Right lung (tissue), 5 donors: Measurements from ENCODE around the gene IFRD2. TPM values are rescaled to one million over a fixed set of nuclear protein-coding genes. Genes with fewer than 3 reads are reported as not detected.
"Not testable (repeated sequence)": the region's sequence is repeated elsewhere in the genome, so short reads cannot be mapped to it uniquely, and the experiment has no call there.

Experiments used
- DNase-seq, 2 donors: peaks; one replicate each; pipeline ENCODE4 v3.0.0-alpha.2; 2013
- polyA plus RNA-seq, 5 donors: library from polyadenylated mRNA; unstranded; fragments of 120-200 nt; gene quantifications; one replicate each; pipeline versions ENCODE4 v1.2.1 to v1.2.3, GENCODE V29; 2013; ENCODE audit warnings: inconsistent platforms in 1 of 5, low replicate concordance in 1 of 5; ENCODE audit not compliant: insufficient read length in 5 of 5, insufficient read depth in 1 of 5

IFRD2 gene
- polyA plus RNA-seq, 5 donors = 26.6 to 46.5 (median 34.0) TPM

DNA sequence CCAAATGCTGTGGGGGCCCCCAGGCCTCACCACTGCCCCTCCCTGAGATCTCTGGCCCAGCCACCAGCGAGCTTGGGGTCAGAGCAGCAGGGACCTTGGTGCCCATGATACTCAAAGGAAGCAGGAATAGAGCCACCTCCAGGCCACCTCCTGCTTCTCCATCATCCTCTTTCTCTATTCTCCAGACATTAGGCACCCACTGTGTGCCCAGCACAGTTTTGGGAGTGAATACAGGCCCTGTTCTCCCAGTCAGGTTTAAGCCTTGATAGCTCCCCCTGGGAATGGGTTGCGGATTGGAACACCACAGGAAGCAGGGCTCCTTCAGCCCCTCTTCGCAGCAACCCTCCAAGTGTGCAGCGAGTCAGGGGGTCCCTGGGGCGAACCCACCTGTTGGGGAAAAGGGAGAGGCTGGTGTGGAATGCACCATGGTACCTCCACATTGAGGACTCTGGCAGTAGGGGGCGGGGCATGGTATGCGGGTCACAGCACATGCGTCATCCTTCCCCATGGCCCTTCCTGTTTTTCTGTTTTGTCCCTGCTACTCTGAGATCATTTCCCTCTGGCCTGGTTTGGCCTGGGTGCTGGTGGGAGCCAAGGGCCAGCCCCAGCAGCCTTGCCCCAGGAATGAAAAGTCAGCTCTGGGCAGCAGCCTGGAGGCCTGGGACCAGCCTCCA, 37.5 kb downstream of the IFRD2 start:
- no peak for DNase-seq

DNA sequence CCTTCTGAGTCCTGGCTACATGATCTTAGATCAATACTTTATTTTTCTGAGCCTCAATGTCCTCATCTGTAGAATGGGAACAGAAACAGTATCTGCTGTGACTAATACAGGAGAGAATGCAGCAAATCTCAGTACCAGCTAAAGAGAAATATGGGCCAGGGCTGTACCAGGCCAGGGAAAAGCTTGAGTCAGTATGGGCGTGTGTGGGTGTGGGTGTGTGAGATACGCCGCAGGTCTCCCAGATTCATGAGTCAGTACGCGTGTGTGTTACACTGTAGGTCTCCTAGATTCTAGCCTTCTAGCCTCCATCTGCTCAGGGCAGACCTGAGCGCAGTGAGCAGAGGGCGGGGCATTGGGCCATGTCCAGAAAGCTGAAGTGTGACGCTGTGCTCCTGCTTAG, 41.0 kb downstream of the IFRD2 start:
- DNase-seq = no peak

DNA sequence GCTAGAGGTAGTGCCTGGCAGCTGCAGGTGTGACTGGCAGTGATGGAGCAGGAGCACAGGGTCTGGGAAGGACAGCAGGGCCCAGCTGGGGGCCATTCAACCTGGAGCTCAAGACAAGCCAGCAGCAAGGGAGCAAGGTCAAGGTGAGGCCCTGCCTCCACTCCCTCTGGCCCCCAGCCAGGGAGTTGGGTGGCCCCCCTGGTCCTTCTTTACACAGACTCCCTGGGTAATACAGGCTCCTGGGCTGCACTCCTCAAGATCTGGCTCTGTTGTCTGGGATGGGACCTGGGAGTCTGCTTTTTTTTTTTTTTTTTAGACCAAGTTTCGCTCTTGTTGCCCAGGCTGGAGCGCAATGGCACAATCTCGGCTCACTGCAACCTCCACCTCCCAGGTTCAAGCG, 41.7 kb downstream of the IFRD2 start:
- no peak for DNase-seq

DNA sequence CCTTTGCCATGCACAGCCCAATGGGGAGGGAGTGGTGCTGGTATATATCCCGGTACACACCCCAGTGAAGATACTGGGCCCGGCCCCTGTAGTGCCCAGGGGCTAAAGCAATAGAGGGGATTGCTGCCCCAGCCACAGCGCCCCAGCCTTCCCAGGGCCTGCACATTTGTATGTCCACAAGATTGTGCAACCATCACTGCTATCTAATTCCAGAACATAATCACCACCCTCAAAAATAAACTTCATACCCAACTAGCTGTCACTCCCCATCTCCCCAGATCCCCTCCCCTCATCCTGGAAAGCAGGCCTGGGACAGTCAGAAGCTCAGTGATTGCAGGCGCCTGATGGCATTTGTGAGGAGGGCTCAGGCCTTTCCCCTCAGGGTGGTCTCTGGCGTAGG, 42.8 kb downstream of the IFRD2 start:
- DNase-seq = no peak

DNA sequence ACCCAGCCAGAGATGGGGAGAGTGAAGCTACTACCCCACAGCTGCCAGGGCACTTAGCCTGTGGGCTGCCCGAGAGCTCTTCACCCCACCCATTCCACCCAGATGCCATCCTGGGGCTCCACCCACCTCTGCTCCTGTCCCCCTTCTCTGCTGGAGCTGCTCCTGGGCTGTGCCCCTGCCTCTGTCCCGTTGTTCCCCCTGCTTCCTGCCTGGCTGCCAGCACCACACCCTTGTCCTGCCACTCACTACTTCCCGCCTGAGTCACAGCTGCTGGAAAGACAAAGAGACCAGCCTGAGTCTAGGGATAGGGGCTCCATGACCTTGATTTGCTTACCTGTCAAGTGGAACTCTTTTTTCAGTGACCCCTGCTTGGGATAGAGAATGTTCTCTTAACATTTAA, 43.8 kb downstream of the IFRD2 start:
- DNase-seq = no peak

DNA sequence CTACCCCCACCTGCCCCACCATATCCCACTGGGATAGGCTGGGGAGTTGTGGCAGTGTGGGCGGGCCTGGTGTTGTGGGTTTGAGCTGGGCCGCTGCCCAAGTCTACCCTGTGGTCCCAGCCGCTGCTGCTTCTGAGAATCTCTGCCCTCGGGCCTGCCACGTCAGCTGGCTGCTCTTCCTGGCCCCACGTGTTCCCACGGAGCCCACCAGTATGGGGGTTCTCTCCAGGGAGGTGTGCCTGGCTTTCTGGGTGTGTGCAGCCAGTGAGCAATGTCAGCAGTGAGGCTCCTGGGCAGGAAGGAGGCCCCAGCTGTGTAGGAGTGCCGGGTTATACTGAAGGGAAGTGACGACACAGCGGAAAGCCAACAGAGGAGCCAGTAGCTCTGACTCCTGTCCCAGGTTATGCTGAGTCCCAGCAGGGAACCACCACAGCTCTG, 45.7 kb downstream of the IFRD2 start:
- DNase-seq = no peak

DNA sequence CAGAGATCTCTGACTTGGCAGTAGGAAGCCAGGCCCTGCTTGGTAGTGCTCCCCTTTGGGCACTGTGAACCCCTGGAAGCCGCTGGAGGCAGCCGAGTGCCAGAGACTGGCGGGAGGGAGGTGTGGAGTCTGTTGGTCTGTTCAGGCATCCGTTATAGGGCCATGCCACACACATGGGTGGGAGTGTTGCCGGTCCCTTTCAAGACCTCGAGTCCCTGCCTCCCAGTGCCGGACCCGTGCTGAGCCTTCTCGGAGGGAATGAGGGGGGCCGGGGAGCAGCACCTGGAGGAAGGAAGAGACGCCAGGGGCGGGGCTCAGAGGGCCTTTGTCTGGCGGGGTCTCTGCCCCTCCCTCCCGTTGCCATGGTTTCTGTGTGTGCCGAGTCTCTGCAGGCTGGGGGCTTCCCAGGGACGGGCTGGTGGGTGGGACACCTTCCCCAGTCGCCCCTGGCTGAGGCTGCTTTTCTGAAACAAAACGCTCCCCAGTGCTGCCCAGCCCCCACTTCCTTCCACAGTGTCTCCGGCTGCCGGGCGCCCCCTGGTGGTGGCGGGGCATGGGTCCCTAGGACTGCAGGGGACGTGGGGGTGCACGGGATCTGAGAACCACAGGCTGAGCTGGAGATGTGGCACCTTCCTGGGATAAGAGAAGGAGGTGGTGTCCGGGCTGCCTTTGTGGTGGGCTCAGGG, 46.3 kb downstream of the IFRD2 start:
- DNase-seq = peak; percentile 77 to 85

DNA sequence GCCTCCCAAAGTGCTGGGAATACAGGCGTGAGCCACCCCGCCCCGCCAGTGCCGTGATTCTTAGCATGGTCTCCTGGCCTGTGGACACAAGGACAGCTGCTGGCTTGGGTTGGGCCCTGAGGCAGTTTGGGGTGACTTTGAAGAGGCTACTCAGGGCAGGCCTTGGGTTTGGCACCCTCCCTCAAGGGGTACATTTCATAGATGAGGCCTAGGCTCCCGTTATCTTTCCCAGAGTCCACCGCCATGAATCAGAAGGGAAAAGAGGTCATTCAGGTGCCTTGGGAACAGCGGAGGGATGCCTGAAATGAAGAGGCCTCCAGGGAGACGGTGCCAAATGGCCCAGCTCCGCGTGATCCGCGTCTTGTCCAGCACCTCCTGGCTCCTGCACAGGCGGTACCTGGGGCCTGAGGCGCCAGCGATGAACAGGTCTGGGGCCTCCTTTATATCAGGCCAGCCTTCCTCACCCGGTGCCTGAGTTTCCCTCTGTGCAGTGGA, 46.9 kb downstream of the IFRD2 start:
- no peak for DNase-seq

DNA sequence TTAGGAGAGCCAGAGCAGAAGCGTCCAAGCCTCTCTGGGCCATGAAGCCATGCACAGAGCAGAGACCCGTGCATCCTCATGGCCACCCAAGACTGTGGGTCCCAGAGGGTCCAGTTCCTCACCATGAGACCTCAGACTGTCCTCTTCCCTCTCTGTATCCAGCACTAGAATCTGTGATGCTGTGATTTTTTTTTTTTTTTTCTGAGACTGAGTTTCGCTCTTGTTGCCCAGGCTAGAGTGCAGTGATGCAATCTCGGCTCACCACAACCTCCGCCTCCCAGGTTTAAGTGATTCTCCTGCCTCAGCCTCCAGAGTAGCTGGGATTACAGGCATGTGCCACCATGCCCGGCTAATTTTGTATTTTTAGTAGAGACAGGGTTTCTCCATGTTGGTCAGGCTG, 47.4 kb downstream of the IFRD2 start:
- DNase-seq = not testable (repeated sequence)

DNA sequence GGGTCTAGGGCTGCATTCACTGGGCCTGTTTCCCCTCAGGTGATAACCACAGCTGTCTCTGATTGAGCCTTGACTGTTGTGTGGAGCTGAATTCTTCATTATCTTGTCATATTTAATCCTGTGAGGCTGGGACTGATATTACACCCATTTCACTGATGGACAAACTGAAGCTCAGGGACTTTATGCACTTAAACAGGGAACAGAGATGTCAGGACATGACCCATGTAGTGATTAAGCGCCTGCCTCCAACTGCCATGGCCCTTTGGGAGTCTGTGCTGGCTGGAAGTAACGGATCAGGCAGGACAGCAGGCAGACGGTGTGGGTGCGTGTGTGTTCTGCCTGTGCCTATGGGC, 48.7 kb downstream of the IFRD2 start:
- no peak for DNase-seq

DNA sequence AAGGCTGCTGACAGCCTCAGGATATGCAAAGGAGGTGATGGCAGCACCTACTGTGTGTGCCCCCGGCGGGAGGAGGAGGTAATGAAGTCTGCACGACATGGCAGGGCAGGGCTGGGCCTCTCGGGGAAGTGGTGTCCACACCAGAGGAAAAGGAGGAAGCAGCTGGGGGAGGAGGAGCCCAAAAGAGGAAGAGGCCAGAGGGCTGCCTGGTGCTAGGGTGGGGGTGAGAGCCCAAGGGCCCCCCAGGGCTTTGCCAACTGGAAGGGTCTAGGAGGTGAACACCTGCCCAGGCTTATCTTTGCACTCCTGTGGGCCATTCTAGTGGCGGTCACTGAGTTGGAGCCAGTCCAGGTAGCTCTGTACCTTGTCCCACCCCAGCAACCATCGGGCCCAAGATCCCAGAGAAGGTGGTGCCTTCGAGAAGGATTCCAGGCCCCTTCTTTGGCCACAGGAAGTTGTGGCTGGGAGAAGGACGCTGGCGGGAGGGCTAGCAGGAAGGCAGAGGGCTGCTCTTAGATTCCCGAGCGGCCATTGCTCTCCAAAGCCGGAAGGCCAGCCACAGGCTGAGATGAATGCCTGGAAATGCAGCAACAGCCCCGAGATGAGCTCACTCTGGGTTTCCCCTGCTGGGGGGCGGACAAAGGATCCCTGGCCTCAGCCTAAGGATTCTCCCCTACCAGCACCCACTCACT, 49.2 kb downstream of the IFRD2 start:
- DNase-seq = no peak

DNA sequence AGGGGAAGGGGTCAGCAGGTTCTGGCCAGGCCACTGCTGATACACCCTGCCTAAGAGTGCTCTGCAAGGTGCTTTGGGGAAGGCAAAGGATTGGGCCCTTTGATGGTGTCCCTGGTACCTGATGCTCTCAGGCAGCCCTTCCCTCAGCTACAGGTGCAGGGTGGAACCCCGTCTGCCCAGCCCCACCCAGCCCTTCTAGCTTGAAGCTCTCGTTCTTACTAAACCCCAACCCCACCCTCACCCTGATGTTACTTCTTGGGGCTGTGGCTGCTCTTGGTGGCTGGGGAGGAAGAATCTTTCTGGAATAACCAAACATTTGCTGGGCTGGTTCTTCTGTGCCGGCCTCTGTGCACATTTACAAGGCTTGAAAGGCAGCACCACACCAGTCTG, 49.9 kb downstream of the IFRD2 start:
- DNase-seq = no peak

DNA sequence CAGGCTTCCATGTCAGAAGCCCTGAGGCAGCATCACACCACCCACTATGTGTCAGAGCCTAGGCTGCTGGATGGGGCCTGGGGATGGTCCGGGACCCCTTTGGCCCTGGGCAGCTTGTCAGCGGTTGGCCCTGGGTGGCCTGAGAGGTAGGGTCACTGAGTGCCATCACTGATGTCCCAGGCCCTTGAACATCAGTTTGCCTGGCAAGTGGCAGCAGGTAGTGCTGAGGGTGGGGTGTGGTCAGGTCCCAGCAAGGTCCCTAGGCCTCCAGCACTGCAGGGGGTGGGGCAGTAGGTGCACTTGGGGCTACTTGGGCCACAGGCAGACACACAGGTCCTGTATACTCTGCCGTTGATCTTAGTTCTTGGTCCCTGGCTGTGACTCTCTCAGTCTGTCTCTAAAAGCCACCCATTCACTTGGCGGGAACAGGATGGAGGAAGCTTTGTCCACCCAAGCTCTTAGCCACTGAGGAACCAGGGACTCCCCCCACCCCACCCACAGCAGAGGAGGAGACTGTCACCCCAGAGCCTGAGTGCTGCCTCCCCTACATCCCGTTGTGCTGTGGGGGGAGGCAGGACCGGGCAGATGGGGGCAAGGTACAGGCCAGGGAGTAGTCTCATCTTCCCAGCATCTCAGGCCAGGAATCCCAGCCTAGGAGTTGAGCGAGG, 50.4 kb downstream of the IFRD2 start:
- no peak for DNase-seq

DNA sequence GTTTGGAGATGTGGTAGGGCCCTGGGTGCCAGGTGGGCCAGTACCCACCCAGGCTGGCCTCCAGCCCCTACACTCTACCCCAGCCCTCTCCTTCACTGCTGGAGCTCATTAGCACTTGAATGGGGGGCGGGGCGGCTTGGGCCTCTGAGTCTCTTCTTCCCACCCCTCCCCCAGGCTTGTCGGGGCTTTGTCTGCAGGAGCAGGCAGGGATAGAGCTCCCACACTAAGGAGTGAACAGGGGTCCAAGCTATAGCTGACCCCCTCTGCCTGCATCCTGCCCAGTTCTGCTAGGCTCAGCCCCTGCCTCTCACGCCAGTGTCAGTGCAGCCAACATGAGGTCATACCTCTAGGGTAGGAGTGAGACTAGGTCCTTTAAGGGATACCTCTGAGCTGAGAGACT, 51.1 kb downstream of the IFRD2 start:
- DNase-seq = no peak

DNA sequence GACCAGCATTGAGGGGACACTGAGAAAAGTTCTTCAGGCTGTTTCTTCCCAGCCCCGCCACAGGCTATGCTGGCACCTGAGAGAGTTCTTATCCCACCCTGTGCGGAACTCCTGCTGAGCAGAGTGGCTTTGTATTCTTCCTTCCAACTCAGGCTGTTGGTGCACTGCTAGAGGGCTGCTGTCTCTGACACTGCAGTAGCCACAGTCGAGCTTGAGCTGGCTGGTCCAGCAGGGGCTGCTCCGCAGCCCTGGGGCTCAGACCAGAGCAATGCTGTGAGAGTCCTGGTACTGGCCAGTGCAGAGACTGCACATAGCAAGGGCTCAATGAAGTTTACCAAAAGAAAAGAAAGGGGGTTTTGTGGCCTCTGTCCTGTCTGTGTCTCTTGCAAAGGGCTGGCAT, 52.6 kb downstream of the IFRD2 start:
- no peak for DNase-seq

DNA sequence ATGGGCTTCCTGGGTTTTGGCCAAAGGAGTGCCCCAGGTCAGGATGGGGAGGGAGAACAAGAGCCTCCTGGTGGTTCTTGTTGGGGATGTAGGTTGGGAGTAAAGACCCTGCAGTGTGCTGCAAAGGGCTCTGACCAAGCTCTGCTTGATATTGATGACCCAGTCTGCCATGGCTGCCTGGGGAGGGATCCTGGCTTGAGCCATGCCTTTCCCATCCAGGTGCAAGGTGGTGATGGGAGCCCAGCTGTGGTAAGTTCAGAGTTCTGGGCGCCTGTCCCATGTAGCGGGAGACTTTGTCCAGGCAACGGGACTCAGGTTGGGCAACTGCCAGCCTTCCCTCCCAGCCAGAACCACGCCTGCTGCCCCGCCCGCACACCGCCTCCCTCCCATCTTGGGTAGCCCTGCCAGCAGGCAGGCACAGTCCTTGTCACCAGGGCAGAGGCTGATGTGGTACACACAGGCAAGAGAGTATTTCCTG, 53.6 kb downstream of the IFRD2 start:
- DNase-seq = no peak

DNA sequence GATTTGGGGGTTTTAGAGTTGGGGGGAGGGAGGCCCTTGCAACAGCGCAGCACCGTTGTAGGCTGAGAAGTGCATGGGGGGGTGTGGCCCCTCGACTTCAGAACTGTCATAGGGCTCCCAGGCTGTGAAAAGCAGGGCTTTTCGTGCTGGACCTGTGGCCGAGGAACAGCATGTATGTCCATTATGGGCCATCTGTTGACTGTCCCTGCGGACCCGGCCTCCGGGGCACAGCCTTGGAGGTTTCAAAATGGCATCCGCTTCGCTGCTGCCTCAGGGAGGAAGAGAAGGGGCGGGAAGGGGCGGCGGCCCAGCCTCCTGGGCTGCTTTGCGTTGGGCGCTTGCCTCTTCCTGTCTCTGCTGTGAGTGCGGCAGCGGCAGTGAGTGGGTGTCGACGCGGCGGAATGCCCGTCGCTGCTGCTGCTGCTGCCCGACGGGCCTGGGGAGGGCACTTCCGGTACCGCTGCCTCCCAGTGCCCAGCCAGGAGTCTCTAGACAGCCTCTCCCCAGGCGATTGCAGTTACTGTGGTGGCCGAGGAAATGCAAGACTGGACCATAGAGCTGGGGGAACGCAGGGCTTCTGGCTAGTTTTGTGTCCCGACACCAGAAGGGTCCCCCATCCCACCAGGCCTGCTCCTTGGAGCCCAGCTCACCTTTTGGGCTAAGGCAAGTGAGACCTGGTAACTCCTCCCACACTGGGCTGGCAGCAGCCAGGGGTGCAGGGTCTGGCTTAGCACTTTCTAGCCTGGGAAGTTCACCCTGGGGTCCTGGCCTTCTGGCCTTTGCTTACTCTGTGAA, 54.3 kb downstream of the IFRD2 start:
- peak in 1 of 2 donors; percentile 75 for DNase-seq
